H9 (cell line): Measurements from ENCODE around the gene NLGN3. TPM values are rescaled to one million over a fixed set of nuclear protein-coding genes. Genes with fewer than 3 reads are reported as not detected.

Experiments used
- DNase-seq: peaks from one replicate; pipeline ENCODE4 v3.0.0-alpha.2; 2017
- H2AFZ ChIP-seq: one replicate; pipeline ENCODE4 v1.6.1; 2013; ENCODE audit warnings: mild to moderate bottlenecking, low read length, control low read depth, moderate library complexity
- H2AK5ac ChIP-seq: 2 replicates; pipeline ENCODE4 v1.6.1; 2013; ENCODE audit warnings: low read length, control low read depth, mixed read lengths; ENCODE audit not compliant: insufficient read length
- H2BK120ac ChIP-seq: one replicate; pipeline ENCODE4 v1.6.1; 2013; ENCODE audit warnings: low read depth, mild to moderate bottlenecking, low read length, control low read depth, inconsistent platforms; ENCODE audit not compliant: poor library complexity, severe bottlenecking
- H2BK12ac ChIP-seq: 2 replicates; pipeline ENCODE4 v1.6.1; 2013; ENCODE audit warnings: low read length, control low read depth, mixed read lengths, low read depth; ENCODE audit not compliant: insufficient read length
- H2BK15ac ChIP-seq: 2 replicates; pipeline ENCODE4 v1.6.1; 2013; ENCODE audit warnings: low read depth, low read length, control low read depth
- H2BK20ac ChIP-seq: one replicate; pipeline ENCODE4 v1.6.1; 2013; ENCODE audit warnings: low read depth, mild to moderate bottlenecking, low read length, control low read depth, inconsistent platforms; ENCODE audit not compliant: poor library complexity, severe bottlenecking
- H2BK5ac ChIP-seq: 2 replicates; pipeline ENCODE4 v1.6.1; 2013; ENCODE audit warnings: low read length, control low read depth, mixed read lengths; ENCODE audit not compliant: insufficient read length
- H3K14ac ChIP-seq: 2 replicates; pipeline ENCODE4 v1.6.1; 2013; ENCODE audit warnings: low read length, control low read depth; ENCODE audit not compliant: insufficient read depth
- H3K18ac ChIP-seq: 2 replicates; pipeline ENCODE4 v1.6.1; 2013; ENCODE audit warnings: low read depth, mild to moderate bottlenecking, mixed read lengths, low read length, control low read depth; ENCODE audit not compliant: insufficient read length
- H3K23ac ChIP-seq: 2 replicates; pipeline ENCODE4 v1.6.1; 2013; ENCODE audit warnings: low read length, control low read depth, mixed read lengths, low read depth; ENCODE audit not compliant: insufficient read length
- H3K23me2 ChIP-seq: 2 replicates; pipeline ENCODE4 v1.6.1; 2013; ENCODE audit warnings: low read depth, mild to moderate bottlenecking, mixed read lengths, low read length, control low read depth; ENCODE audit not compliant: insufficient read length, poor library complexity, severe bottlenecking
- H3K27ac ChIP-seq: 2 replicates; pipeline ENCODE4 v1.5.1; 2013; ENCODE audit warnings: low read length, control low read depth, mixed read lengths, low read depth; ENCODE audit not compliant: insufficient read length
- H3K27me3 ChIP-seq: 2 replicates; pipeline ENCODE4 v1.6.1; 2013; ENCODE audit warnings: low read length, control low read depth, inconsistent platforms; ENCODE audit not compliant: insufficient read depth
- H3K4ac ChIP-seq: 2 replicates; pipeline ENCODE4 v1.6.1; 2013; ENCODE audit warnings: low read depth, mild to moderate bottlenecking, control low read depth, inconsistent platforms, low read length, moderate library complexity
- H3K4me1 ChIP-seq: 2 replicates; pipeline ENCODE4 v1.6.1; 2013; ENCODE audit warnings: low read length, control low read depth, inconsistent platforms; ENCODE audit not compliant: insufficient read depth
- H3K4me2 ChIP-seq: 2 replicates; pipeline ENCODE4 v1.6.1; 2013; ENCODE audit warnings: low read length, control low read depth, mixed read lengths; ENCODE audit not compliant: insufficient read length, insufficient read depth
- H3K56ac ChIP-seq: 2 replicates; pipeline ENCODE4 v1.6.1; 2013; ENCODE audit warnings: low read depth, mild to moderate bottlenecking, mixed read lengths, low read length, control low read depth; ENCODE audit not compliant: insufficient read length
- H3K79me1 ChIP-seq: 2 replicates; pipeline ENCODE4 v1.6.1; 2013; ENCODE audit warnings: low read depth, mild to moderate bottlenecking, moderate library complexity, low read length, control low read depth, inconsistent platforms; ENCODE audit not compliant: insufficient read depth, poor library complexity, severe bottlenecking
- H3K79me2 ChIP-seq: 2 replicates; pipeline ENCODE4 v1.6.1; 2013; ENCODE audit warnings: low read length, control low read depth, inconsistent platforms; ENCODE audit not compliant: insufficient read depth
- H3K9ac ChIP-seq: 2 replicates; pipeline ENCODE4 v1.6.1; 2013; ENCODE audit warnings: low read length, control low read depth, mixed read lengths; ENCODE audit not compliant: insufficient read length; ENCODE audit errors: extremely low read depth
- H3K9me3 ChIP-seq: one replicate; pipeline ENCODE4 v1.6.1; 2013; ENCODE audit warnings: low read depth, low read length, inconsistent platforms; ENCODE audit not compliant: control insufficient read depth
- H3T11ph ChIP-seq: one replicate; pipeline ENCODE4 v1.6.1; 2013; ENCODE audit warnings: mild to moderate bottlenecking, low read length, control low read depth, inconsistent platforms
- H4K20me1 ChIP-seq: one replicate; pipeline ENCODE4 v1.6.1; 2013; ENCODE audit not compliant: control insufficient read depth, insufficient read length, insufficient read depth
- H4K5ac ChIP-seq: 2 replicates; pipeline ENCODE4 v1.6.1; 2013; ENCODE audit warnings: low read depth, mild to moderate bottlenecking, mixed read lengths, low read length, control low read depth; ENCODE audit not compliant: insufficient read length
- H4K8ac ChIP-seq: replicated peaks from 2 replicates; pipeline ENCODE4 v1.6.1; 2013; ENCODE audit warnings: low read length, control low read depth, mixed read lengths, low read depth; ENCODE audit not compliant: insufficient read length
- H4K91ac ChIP-seq: 2 replicates; pipeline ENCODE4 v1.6.1; 2013; ENCODE audit warnings: low read depth, mild to moderate bottlenecking, moderate library complexity, mixed read lengths, low read length, control low read depth; ENCODE audit not compliant: insufficient read length
- H3K27ac Mint-ChIP-seq, 3 experiments: 2 replicates in 2 of 3; 3 replicates in 1 of 3; pipeline ENCODE4 v1.8.0; 2020 to 2021; ENCODE audit warnings: mixed read lengths in 3 of 3, mild to moderate bottlenecking in 1 of 3, moderate library complexity in 1 of 3
- H3K27me3 Mint-ChIP-seq: 2 replicates; pipeline ENCODE4 v1.8.0; 2021; ENCODE audit warnings: low read depth, mild to moderate bottlenecking, moderate library complexity, mixed read lengths
- H3K36me3 Mint-ChIP-seq, 3 experiments: 2 replicates in 2 of 3; 3 replicates in 1 of 3; pipeline ENCODE4 v1.8.0; 2020 to 2021; ENCODE audit warnings: low read depth in 3 of 3, mixed read lengths in 3 of 3; ENCODE audit not compliant: insufficient read depth in 1 of 3
- H3K4me1 Mint-ChIP-seq, 2 experiments: 2 replicates each; pipeline ENCODE4 v1.8.0; 2020; ENCODE audit warnings: mixed read lengths in 2 of 2
- H3K4me3 Mint-ChIP-seq, 2 experiments: 2 replicates in 1 of 2; 3 replicates in 1 of 2; pipeline ENCODE4 v1.8.0; 2020 to 2021; ENCODE audit warnings: mild to moderate bottlenecking in 2 of 2, mixed read lengths in 2 of 2, moderate library complexity in 1 of 2
- H3K9me3 Mint-ChIP-seq, 2 experiments: 2 replicates in 1 of 2; 3 replicates in 1 of 2; pipeline ENCODE4 v1.8.0; 2020; ENCODE audit warnings: mild to moderate bottlenecking in 2 of 2, mixed read lengths in 2 of 2, moderate library complexity in 1 of 2
- WGBS: extraction: QIAGEN DNeasy Blood & Tissue Kit; methylation state at CpG from one replicate; pipeline ENCODE4 v1.1.7; 2013; ENCODE audit warnings: missing lambda C conversion rate, low lambda C conversion rate, mixed read lengths; ENCODE audit not compliant: insufficient read length; ENCODE audit errors: extremely low coverage; 5-methylcytosine and 5-hydroxymethylcytosine counted together
- total RNA-seq: library from RNA; stranded (reverse); gene quantifications from 2 replicates; pipeline ENCODE4 v1.2.1, GENCODE V29; 2021
- TF ChIP-seq, protein P1 (sequence below): fragments of 200-600 bp; sonication (generic); conservative IDR thresholded peaks from 3 replicates; pipeline ENCODE4 v1.8.0; 2021; ENCODE audit warnings: antibody characterized with exemption, mild to moderate bottlenecking

Gene NLGN3
- total RNA-seq, 1 experiment from 2014 or later: 3.6 TPM

- H3K27ac Mint-ChIP-seq: no peak overlapping the region
- Histone ChIP-seq H3K56ac (no peak overlapping the region), H3K18ac (no peak overlapping the region), H2BK5ac (no peak overlapping the region), H3K4ac (no peak overlapping the region), H3K9me3 (peaks cover 29% of the 10 kb centered on the region), H3K14ac (no peak overlapping the region), H3K79me2 (no peaks in the 10 kb centered on the region), H2BK15ac (no peak overlapping the region), H4K5ac (no peak overlapping the region), H2BK20ac (no peak overlapping the region), H3K4me2 (no peak overlapping the region), H3K27ac (no peak overlapping the region), H3K4me1 (no peaks in the 10 kb centered on the region), H3K9ac (no peak overlapping the region), H3K27me3 (no peaks in the 10 kb centered on the region), H2AFZ (no peak overlapping the region), H3K79me1 (no peaks in the 10 kb centered on the region), H2BK120ac (no peak overlapping the region), H3T11ph (no peak overlapping the region), H3K23ac (no peak overlapping the region), H4K20me1 (no peaks in the 10 kb centered on the region), H2BK12ac (no peak overlapping the region), H4K8ac (no peak overlapping the region), H2AK5ac (no peak overlapping the region), H4K91ac (no peak overlapping the region), H3K23me2 (no peaks in the 10 kb centered on the region)
- peaks cover 11 to 16% (median 13%) of the 10 kb centered on the region in 3 experiments for H3K36me3 Mint-ChIP-seq
- H3K27me3 Mint-ChIP-seq: peaks cover 2% of the 10 kb centered on the region
- peaks cover 64 to 72% of the 10 kb centered on the region in 2 experiments for H3K9me3 Mint-ChIP-seq
- H3K4me1 Mint-ChIP-seq: peaks cover 5 to 13% of the 10 kb centered on the region in 2 experiments
- TF ChIP-seq, protein P1, sequence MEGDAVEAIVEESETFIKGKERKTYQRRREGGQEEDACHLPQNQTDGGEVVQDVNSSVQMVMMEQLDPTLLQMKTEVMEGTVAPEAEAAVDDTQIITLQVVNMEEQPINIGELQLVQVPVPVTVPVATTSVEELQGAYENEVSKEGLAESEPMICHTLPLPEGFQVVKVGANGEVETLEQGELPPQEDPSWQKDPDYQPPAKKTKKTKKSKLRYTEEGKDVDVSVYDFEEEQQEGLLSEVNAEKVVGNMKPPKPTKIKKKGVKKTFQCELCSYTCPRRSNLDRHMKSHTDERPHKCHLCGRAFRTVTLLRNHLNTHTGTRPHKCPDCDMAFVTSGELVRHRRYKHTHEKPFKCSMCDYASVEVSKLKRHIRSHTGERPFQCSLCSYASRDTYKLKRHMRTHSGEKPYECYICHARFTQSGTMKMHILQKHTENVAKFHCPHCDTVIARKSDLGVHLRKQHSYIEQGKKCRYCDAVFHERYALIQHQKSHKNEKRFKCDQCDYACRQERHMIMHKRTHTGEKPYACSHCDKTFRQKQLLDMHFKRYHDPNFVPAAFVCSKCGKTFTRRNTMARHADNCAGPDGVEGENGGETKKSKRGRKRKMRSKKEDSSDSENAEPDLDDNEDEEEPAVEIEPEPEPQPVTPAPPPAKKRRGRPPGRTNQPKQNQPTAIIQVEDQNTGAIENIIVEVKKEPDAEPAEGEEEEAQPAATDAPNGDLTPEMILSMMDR: no peak
- WGBS: no CpG with 5 or more reads among the region's 5 CpGs
- no peak overlapping the region for H3K4me3 Mint-ChIP-seq
- DNase-seq: no peak
These were observed 30.9 kb downstream of the NLGN3 start for GRCh38 chrX:71175531-71175930.
